Astrocyte (in vitro differentiated cells and primary cell): ENCODE results near the gene CENPU.

Experiments
- CTCF ChIP-seq: IDR thresholded peaks from 2 replicates; pipeline ENCODE4 v1.5.1; 2011; ENCODE audit warnings: low read depth, mild to moderate bottlenecking, inconsistent platforms, low read length, moderate library complexity; ENCODE audit not compliant: insufficient read depth
- EZH2 ChIP-seq: IDR thresholded peaks from 2 replicates; pipeline ENCODE4 v1.6.1; 2012; ENCODE audit warnings: mild to moderate bottlenecking, low read length, inconsistent platforms; ENCODE audit not compliant: insufficient read depth

GRCh38 chr4:184712322-184712721 is 21.6 kb downstream of the CENPU start:
- TF ChIP-seq CTCF (no peak), EZH2 (no peak)
